ENCODE data around the gene FAM181B. TPM values are rescaled to one million over a fixed set of nuclear protein-coding genes. Genes with fewer than 3 reads are reported as not detected.
A peak's percentile ranks its signal among the peaks of the same experiment; 100 is the strongest.

The FAM181B gene
- total RNA-seq, 1 donor from 2014 or later: not detected

DNA sequence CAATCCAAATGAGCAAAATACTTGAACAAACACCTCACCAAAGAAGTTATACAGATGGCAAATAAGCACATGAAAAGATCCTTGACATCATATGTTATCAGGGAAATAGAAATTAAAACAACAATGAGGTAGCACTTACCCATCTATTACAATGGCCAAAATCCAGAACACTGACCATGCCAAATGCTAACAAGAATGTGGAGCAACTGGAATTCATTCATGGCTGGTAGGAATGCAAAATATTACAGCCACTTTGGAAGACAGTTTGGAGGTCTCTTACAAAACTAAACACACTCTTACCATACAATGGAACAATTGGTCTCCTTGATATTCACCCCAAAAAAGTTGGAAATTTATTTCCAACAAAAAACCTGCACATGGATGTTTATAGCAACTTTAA lies 19.1 kb upstream of the FAM181B start:
- no peaks in the 10 kb centered on the region for H3K9me3 ChIP-seq (ENCODE audit: low read depth)
- no peak overlapping the region for H2AFZ ChIP-seq (replicated peaks)
- Mint-ChIP-seq H3K27ac (no peak overlapping the region), H3K4me1 (peaks cover 40% of the 10 kb centered on the region), H3K27me3 (ENCODE audit: insufficient read depth, low read depth) (peaks cover 10% of the 10 kb centered on the region), H3K36me3 (no peaks in the 10 kb centered on the region), H3K4me3 (no peak overlapping the region), H3K9me3 (peaks cover 6% of the 10 kb centered on the region)
- TF ChIP-seq, protein P1, sequence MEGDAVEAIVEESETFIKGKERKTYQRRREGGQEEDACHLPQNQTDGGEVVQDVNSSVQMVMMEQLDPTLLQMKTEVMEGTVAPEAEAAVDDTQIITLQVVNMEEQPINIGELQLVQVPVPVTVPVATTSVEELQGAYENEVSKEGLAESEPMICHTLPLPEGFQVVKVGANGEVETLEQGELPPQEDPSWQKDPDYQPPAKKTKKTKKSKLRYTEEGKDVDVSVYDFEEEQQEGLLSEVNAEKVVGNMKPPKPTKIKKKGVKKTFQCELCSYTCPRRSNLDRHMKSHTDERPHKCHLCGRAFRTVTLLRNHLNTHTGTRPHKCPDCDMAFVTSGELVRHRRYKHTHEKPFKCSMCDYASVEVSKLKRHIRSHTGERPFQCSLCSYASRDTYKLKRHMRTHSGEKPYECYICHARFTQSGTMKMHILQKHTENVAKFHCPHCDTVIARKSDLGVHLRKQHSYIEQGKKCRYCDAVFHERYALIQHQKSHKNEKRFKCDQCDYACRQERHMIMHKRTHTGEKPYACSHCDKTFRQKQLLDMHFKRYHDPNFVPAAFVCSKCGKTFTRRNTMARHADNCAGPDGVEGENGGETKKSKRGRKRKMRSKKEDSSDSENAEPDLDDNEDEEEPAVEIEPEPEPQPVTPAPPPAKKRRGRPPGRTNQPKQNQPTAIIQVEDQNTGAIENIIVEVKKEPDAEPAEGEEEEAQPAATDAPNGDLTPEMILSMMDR (IDR thresholded peaks at IDR 0.05): no peak
- no peak for TF ChIP-seq EZH2phosphoT487 (IDR thresholded peaks at IDR 0.05)
- TF ChIP-seq EZH2 (IDR thresholded peaks at IDR 0.05): no peak
- no peak overlapping the region for H3K4me2 ChIP-seq
- peaks cover 45% of the 10 kb centered on the region for H4K20me1 ChIP-seq (ENCODE audit: low read depth)
- DNase-seq (ENCODE audit: low spot score): no peak
- H3K9ac ChIP-seq: no peak overlapping the region
- H3F3A ChIP-seq (ENCODE audit: low read depth): peaks cover 4% of the 10 kb centered on the region
- H3K27me3 ChIP-seq: peaks cover 96% of the 10 kb centered on the region
- no peak overlapping the region for H3K27ac ChIP-seq
- H3K4me3 ChIP-seq: no peak overlapping the region
- H3K4me1 ChIP-seq: peaks cover 18% of the 10 kb centered on the region
- H3K36me3 ChIP-seq: no peaks in the 10 kb centered on the region
- H3K79me2 ChIP-seq (ENCODE audit: low read depth): no peaks in the 10 kb centered on the region

DNA sequence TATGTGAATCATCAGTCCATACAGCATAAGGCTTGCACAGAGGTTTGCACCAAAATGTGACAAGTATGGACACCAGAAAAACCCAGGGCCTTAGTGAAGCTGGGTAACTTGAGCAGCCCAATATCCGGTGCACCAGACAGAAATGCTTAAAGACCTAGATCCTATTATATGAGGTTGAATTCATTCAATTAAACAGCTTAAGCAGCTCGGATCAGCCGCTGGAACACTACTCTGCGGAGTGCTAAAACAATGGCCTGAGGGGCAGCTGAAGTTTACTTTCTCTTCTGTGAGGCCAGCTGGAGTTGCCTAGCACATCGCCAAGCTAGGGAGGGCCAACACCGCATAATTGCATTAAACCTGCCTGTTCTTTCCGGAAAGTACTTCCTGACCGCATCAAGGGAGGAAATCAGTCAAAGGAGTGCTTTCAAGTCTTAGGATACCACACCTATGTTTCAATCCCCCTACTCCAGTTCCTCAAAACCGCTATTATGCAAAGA lies 17.0 kb upstream of the FAM181B start:
- Histone ChIP-seq H3K27me3 (peaks cover 96% of the 10 kb centered on the region), H3K79me2 (ENCODE audit: low read depth) (no peaks in the 10 kb centered on the region), H4K20me1 (ENCODE audit: low read depth) (peaks cover 36% of the 10 kb centered on the region), H3F3A (ENCODE audit: low read depth) (peaks cover 4% of the 10 kb centered on the region), H3K9me3 (ENCODE audit: low read depth) (no peaks in the 10 kb centered on the region), H3K9ac (no peak overlapping the region), H3K4me3 (no peak overlapping the region), H3K4me2 (peak overlapping the region; percentile 44), H2AFZ (replicated peaks) (no peak overlapping the region), H3K4me1 (peaks cover 13% of the 10 kb centered on the region), H3K27ac (no peak overlapping the region), H3K36me3 (no peaks in the 10 kb centered on the region)
- peaks cover 17% of the 10 kb centered on the region for H3K27me3 Mint-ChIP-seq (ENCODE audit: insufficient read depth, low read depth)
- no peak overlapping the region for H3K27ac Mint-ChIP-seq
- peaks cover 19% of the 10 kb centered on the region for H3K9me3 Mint-ChIP-seq
- peaks cover 28% of the 10 kb centered on the region for H3K4me1 Mint-ChIP-seq
- peak; percentile 94 for DNase-seq (ENCODE audit: low spot score)
- peak overlapping the region; percentile 19 for H3K4me3 Mint-ChIP-seq
- TF ChIP-seq, protein P1 (IDR thresholded peaks at IDR 0.05): no peak
- TF ChIP-seq EZH2 (IDR thresholded peaks at IDR 0.05): no peak
- TF ChIP-seq EZH2phosphoT487 (IDR thresholded peaks at IDR 0.05): peak; percentile 100
- peaks cover 4% of the 10 kb centered on the region for H3K36me3 Mint-ChIP-seq

DNA sequence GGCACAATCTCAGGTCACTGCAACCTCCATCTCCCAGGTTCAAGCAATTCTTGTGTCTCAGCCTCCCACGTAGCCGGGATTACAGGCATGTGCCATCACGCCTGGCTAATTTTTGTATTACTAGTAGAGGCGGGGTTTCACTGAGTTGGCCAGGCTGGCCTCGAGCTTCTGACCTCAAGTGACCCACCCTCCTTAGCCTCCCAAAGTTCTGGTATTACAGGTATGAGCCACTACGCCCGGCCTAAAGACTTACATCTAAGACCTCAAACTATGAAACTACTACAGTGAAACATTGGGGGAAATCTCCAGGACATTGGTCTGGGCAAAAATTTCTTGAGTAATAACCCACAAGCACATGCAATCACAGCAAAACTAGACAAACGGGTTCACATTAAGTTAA lies 13.8 kb upstream of the FAM181B start:
- Histone ChIP-seq H3K9me3 (ENCODE audit: low read depth) (no peaks in the 10 kb centered on the region), H3K4me2 (no peak overlapping the region), H3K36me3 (no peaks in the 10 kb centered on the region), H2AFZ (replicated peaks) (no peak overlapping the region), H3K27ac (no peak overlapping the region), H3F3A (ENCODE audit: low read depth) (peaks cover 4% of the 10 kb centered on the region), H3K9ac (no peak overlapping the region), H3K4me3 (no peak overlapping the region), H4K20me1 (ENCODE audit: low read depth) (peaks cover 23% of the 10 kb centered on the region), H3K4me1 (peaks cover 13% of the 10 kb centered on the region), H3K79me2 (ENCODE audit: low read depth) (no peaks in the 10 kb centered on the region), H3K27me3 (peaks cover 96% of the 10 kb centered on the region)
- no peak for DNase-seq (ENCODE audit: low spot score)
- Mint-ChIP-seq H3K4me1 (peaks cover 22% of the 10 kb centered on the region), H3K9me3 (peaks cover 33% of the 10 kb centered on the region), H3K27me3 (ENCODE audit: insufficient read depth, low read depth) (peaks cover 11% of the 10 kb centered on the region), H3K36me3 (peaks cover 4% of the 10 kb centered on the region), H3K27ac (peak overlapping the region; percentile 67), H3K4me3 (no peak overlapping the region)
- TF ChIP-seq, protein P1 (IDR thresholded peaks at IDR 0.05): no peak
- TF ChIP-seq EZH2 (IDR thresholded peaks at IDR 0.05) (no peak), EZH2phosphoT487 (IDR thresholded peaks at IDR 0.05) (no peak)

All from neural progenitor cell (in vitro differentiated cells).